C1 segment of cervical spinal cord (tissue), 14 donors: ENCODE results near the gene ANKRD50.

Experiments used
- DNase-seq, 14 donors: peaks; one replicate each; lab custom pipeline; 2025; lab: John Stamatoyannopoulos, UW

Gene ANKRD50

GRCh38 chr4:124708517-124709300, 3.8 kb downstream of the ANKRD50 start:
- DNase-seq: no peak

- DNase-seq: no peak
Observed at GRCh38 chr4:124705393-124705792, 7.1 kb downstream of the ANKRD50 start.

DNA sequence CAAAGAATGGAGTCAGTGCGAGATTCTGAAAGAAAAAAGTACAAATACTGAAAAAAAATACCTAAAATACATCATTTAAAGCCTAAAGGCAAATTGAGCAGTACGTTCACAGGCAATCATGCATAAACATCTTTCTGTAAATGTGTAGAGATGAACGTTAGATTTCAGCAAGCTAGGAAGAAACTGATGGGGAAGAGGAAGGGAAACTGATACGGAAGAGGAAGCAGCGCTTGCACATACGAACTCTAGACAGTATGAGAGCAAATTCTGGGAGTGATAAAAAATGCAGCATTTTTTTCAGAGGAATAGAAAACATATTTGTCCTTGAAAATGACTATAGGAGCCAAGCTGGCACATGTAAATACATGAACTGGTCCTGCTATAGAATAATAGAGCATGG, 9.4 kb downstream of the ANKRD50 start:
- no peak for DNase-seq

DNA sequence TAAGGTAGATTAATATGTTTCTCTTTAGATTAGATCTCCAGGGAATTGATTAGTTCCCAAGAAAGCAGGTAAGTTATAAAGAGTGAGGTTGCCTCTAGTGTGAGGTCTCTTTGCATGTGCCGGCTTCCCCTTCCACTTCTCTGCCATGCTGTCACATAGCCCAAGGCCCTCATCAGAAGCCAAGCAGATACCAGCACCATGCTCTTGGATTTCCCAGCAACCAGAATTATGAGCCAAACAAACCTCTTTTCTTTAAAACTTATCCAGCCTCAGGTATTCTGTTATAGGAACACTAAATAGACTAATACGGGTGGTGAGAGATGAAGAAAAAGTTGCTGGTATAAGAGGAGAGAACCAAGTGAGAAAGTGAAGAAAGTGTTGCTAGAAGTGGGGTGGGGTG, 15.1 kb downstream of the ANKRD50 start:
- DNase-seq: no peak

GRCh38 chr4:124696182-124696581, 16.4 kb downstream of the ANKRD50 start:
- no peak for DNase-seq

GRCh38 chr4:124694946-124695598, 17.5 kb downstream of the ANKRD50 start:
- no peak for DNase-seq

- DNase-seq: no peak
Observed at GRCh38 chr4:124694306-124694705, 18.2 kb downstream of the ANKRD50 start.

DNA sequence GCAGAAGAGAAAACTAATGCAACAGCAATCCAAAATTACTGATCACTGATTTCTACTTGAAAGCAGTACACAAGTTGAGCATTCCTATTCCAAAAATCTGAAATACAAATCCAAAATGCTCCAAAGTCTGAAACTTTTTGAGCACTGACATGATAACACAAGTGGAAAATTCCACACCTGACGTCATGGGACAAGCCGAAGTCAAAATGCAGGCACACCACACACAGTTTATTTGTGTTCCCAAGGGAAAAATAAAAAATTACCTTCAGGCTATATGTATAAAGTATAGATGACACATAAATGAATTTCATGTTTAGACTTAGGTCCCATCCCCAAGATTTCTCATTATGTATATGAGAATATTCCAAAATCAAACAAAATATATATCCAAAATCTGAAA, 20.7 kb downstream of the ANKRD50 start:
- no peak for DNase-seq

GRCh38 chr4:124686279-124686678, 26.3 kb downstream of the ANKRD50 start:
- no peak for DNase-seq

- DNase-seq: no peak
Observed at GRCh38 chr4:124685851-124686250, 26.7 kb downstream of the ANKRD50 start.

DNA sequence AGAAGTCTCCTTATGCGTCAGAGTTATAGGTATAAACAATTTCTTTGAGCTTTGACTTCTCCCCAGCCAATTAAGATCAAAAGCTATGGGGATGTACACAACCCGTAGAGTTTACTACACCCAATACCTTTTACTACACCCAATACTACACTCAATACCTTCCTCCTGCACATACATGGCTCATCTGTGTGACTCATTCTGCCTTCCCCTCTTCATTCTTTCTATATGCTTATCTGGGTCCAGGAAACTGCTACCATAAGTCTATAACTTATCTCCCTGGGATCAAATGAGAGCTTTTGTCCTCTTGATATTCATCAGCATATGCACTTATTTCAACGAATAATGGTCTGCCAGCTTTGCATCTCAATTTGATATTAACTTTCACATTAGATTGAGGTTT, 28.2 kb downstream of the ANKRD50 start:
- DNase-seq: no peak

- no peak for DNase-seq
Observed at GRCh38 chr4:124682384-124682783, 30.1 kb downstream of the ANKRD50 start.

GRCh38 chr4:124666496-124666895, 46.0 kb downstream of the ANKRD50 start:
- no peak for DNase-seq

- no peak for DNase-seq
Observed at GRCh38 chr4:124658795-124659194, 53.7 kb downstream of the ANKRD50 start.

DNA sequence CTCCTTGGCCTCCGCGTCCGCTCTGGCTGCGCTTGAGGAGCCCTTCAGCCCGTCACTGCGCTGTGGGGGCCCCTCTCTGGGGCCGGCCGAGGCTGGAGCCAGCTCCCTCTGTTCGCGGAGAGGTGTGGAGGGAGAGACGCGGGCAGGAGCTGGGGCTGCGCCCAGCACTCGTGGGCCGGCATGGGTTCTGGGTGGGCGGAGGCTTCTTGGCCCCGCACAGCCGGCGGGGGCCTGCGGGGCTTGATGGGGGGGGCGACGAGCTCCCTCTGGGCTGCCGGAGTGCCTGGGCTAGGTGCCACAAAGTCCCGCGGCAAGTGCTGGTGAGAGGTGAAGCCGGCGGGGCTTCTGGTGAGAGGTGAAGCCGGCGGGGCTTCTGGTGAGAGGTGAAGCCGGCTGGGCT, 61.9 kb downstream of the ANKRD50 start:
- no peak for DNase-seq

DNA sequence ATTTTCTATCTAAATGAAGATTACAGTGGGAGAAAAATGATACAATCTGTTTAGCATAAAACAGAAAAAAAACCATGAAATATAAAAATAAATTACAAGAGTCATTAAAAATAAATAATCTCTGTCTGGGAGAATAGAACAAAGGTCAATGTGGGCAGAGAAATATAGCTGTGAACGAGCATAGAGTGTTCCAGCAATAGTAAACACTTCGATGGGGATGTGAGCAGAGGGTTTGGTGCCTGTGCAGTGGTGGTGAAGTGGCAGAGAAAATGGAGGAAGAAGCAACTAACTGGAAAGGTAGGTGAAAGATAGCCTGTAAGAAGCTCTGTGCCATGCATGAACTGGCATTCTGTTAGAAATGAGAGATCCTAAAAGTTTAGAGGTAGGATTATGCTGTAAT, 64.9 kb downstream of the ANKRD50 start:
- no peak for DNase-seq

- no peak for DNase-seq
Observed at GRCh38 chr4:124644621-124645020, 67.9 kb downstream of the ANKRD50 start.

- DNase-seq: no peak
Observed at GRCh38 chr4:124642846-124643245, 69.7 kb downstream of the ANKRD50 start.

DNA sequence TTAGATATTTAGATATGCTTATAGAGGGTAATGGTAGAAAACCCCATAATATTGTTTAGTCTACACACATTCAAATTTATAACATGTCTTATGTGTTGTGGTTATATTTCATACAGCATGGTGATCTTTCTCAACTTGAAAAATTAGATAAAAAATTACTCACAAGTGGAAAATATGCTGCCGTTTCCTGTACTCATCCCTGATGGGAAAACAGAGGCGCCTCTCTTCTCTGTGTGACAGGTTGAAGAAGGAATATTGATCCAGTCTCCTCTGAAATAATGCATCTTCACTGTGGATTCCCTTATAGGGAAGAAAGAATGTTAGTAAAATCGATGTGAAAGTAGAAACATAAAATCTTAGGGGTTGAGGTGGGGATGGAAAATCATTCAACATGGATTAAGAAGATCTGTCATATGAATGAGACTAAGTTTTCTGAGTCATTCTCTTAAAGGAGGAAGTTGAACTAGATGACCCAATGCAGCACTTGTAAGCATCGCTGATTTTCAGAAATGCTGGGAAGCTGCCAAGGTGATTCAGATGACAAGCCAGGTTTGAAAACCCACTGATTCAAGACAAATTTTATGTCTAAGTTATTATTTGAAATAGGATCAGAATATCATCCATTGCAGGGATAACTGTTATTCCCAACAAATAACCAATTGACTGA, 70.7 kb downstream of the ANKRD50 start:
- no peak for DNase-seq

- DNase-seq: no peak
Observed at GRCh38 chr4:124640022-124640730, 72.4 kb downstream of the ANKRD50 start.

- DNase-seq: no peak
Observed at GRCh38 chr4:124637321-124637720, 75.2 kb downstream of the ANKRD50 start.

GRCh38 chr4:124636788-124637187, 75.7 kb downstream of the ANKRD50 start:
- DNase-seq: no peak
